GM21390 (cell line): ENCODE measurements around the gene SDK1.

Experiments
- ATAC-seq: cut with Tn5 transposase; IDR thresholded peaks from one replicate; pipeline ENCODE4 v1.9.1; 2021; ENCODE audit not compliant: unreplicated experiment

Gene SDK1

DNA sequence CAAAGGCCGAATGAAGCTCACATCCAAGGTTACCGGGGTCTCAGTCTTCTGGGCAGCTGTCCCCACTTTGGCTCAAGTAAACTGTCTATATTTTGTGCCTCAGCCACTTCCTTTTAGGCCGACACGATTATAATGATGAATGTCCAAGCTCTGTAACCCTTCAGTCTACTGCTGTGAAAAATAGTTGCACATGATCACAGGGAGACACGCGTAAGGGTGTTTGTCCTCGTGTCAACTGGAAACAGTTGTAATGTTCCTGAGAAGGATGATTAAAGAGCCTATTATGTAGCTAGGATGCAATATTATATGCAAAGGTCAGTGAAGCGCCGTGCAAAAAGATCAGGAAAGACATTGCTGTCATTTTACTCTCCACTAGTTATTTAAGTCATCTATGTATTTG lies 559.9 kb downstream of the SDK1 start:
- no peak for ATAC-seq

DNA sequence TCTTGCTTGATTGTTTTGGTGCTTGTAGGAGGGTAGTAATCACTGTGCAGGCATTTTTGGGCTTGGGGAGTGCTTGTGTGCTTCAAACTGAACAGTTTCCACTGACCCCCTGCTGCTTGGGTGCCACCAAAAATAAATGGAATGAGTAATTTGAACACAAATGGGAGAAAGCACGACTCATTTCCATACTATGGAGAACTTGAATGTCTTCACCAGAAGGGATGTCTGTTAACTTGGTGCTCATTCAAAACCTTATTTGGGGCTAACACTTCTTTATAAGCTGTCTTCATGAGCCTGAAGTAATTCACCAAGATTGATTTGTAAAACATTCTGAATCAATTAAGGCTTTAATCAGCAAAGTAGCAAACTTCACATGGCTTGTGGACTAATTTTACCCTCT lies 560.3 kb downstream of the SDK1 start:
- no peak for ATAC-seq

DNA sequence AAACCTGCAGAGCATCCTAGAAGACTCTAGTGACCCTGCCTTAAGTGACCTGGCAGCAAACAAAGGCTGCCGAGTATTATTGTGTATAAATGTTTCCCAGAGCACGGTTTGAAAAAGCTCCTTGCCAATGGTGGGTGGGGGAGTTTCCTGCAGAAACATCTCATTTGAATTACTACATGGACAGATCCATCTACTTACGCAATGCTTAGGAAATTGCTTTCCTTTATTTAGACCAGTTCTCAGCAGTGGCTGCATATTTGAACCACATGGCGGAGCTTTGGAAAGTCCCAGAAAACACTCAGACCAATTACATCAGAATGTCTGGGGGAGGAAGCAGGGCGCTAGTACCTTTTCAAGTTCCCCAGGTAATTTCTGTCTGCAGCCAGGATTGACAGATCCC lies 560.9 kb downstream of the SDK1 start:
- ATAC-seq: no peak

DNA sequence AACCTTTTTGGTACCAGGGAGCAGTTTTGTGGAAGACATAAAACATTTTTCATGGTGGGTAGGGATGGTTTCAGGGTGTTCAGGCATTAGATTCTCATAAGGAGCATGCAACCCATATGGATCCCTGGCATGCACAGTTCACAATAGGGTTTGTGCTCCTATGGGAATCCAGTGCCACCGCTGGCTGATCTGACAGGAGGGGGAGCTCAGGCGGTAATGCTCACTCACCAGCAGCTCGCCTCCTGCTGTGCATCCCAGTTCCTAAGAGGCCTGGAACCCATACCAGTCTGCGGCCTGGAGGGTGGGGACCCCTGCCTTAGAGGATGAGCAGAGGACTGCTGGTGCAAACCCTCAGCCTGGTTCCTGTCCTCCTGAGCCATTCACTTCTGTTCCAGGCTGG lies 561.7 kb downstream of the SDK1 start:
- ATAC-seq: no peak

DNA sequence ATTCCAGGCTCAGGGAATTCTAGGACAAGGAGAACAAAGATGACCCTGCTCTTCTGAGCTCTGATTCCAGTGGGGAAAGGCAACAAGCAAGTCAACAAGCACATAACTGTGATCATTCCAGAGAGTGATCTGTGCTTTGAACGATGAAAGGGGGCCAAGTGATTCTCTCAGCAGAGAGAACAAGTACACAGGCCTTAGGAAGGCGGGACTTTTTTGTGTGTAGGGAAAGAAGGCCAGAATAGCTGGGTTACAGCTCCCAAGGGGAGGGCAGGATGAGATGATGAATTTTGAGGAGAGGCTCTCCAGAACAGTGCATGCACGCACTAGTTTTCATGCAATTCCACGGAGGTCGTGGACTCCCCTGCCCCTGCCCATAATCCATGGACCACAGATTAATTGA lies 565.2 kb downstream of the SDK1 start:
- ATAC-seq: no peak

DNA sequence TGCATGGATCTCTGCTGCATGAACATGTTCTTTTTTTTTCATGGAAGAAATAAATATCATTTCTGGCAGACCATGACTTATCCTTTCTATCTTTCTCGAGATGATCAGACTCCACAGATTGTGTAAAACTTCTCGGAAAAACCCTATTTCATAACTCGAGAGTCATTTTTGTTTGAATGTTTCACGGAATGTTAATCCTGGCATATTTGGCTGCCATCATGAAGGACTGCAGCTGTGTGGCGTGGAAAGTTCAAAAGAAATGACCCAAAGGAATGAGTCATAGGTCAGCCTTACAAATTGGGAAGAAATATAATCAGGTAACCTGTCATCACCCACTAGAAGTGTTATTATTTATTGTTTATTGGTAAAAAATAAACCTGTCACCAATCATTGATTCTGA lies 566.8 kb downstream of the SDK1 start:
- ATAC-seq: no peak

DNA sequence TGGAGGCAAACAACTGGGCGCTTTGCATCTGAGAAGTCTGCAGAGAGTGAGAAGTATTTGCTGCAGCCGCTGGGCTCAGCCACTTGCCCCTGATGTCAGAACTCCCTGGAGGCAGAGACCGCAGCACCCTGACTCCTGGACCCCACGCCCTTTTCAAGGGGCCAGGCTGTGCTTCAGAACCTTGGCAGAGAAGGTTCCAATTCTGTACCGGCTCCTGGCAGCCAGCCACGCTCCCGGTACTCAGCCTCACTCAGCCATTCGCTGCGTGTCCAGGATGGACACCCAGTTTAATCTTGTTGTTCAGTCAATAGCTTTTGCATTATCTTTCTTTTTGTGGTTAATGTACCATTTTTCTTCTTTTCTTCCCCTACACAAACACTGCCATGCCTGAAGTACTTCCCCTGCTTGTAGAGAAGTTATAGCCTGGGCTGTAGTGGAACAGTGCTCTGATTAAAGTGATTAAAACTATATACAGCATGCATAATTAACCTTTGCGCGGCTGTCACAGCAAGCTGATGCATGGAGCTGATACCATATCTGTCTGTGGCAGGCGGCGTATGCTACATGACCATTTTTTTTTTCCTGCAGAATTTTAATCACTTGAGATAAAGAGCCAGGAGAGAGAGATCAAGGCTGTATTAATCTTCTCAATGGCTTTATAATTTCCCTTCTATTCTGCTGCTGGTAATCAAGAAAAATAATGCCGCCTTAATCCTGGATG lies 578.5 kb downstream of the SDK1 start:
- no peak for ATAC-seq

DNA sequence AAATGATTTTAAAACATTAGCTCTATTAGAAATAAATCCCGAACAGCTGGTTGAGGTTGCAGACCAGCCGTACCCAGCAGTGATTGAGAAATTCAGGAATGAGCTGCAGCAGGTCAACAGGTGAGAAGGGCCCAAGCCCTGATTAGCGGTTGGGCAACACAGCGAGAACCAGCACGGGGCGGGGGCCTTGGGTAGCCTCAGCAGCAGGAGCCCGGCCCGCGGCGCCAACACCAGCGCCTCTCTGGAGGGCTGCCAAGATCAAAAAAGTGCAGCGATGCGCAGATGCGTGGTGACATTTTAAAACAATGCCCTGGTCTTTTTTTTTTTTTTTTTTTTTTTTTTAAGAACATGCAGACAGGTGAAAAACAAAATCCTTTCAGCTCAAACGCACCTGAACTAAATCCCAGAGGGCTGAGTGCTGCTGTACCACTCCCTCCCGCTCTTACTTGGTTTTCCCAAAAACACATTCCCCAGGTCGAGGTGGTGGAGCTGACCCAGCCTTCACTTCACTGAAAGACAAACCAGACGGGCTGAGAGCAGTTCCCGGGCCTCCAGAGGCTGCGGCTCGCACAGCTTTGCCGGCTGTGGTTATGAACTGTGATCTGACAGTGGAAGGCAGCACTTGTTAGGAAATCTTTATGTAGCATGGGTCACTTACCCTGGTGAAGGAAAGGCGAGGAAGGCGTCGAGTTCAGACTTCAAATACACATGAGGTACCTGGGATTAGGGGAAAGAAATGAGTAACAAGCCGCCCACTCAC lies 579.4 kb downstream of the SDK1 start:
- no peak for ATAC-seq

DNA sequence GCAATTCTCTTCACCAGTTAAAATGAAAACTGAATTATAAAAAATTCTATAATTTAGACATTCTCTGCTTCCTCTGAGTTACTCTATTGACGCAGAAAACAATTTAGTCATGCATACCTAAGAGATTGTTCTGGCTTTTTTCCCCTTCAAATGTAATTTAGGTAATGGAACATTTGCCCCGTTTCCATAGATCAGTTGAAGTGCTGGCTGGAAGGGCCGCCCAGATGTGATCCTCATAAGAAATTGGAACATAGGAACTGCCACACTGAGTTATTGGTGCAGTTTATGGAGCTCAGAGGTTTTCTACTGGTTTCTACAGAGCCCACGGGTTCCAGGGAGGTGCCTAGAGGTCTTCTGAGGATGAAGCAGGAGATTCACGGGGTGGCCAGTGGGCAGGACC lies 581.7 kb downstream of the SDK1 start:
- no peak for ATAC-seq

DNA sequence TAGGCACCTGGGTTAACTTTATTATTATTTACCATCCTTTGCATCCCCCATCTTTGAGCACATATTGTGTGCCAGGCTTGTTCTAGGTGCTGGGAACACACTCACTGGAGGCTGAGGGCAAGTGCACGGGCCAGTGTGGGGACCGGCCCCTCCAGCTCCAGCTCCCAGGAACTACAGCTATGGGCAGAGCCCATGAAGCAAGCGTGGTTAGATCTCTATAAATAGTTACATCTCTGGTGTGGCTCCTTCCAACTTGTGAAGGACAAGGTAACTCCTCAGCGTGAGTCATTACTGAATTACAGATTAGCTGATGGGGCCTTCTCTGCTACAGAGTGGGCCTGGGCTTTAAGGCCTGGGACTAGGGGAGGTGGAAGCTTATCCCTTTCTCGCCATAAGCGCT lies 583.5 kb downstream of the SDK1 start:
- ATAC-seq: no peak

DNA sequence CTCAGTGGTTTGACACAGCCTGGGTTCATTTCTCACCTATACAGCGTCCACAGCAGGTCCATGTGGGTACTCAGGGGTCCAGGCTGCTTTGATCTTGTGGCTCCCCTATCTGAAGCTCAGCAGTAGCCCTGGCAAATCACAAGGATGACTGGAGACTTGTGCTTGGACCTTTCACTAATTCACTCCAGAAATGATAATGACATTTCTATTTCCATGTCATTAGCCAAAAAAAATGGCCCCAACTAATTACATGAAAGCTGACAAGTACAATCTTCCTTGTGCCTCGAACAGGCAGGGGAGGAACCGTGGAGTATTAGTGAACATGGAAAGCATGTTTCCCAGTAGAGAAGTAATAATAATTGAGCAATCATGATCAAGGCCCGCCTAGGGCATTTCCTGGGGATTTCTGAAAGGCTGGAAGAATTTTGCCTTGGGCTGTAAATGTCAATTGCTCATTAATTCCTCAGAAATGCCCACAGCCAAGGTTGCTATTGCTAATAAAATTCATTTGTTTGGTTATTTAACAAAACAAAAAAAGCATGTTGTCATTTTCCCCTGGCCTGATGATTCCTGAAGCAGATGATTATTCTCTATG lies 586.1 kb downstream of the SDK1 start:
- no peak for ATAC-seq

DNA sequence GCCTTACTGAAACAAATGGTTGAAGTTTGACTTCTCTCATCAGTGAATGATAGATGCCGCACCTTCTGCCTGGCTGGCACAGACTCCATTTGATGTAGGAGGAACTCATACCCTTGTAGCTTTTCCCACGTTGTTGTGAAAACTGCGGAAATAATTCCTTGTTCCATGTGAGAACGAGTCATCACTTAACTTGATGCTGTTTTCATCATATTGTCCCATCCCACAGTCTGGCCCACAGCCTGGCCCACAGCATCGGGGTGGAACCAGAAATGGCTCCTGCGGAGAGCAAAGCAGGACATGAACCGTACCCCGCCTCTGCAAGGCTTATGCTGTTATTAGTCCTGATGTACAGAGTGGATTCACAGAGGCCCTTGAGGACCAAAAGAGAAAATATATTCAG lies 587.0 kb downstream of the SDK1 start:
- no peak for ATAC-seq

DNA sequence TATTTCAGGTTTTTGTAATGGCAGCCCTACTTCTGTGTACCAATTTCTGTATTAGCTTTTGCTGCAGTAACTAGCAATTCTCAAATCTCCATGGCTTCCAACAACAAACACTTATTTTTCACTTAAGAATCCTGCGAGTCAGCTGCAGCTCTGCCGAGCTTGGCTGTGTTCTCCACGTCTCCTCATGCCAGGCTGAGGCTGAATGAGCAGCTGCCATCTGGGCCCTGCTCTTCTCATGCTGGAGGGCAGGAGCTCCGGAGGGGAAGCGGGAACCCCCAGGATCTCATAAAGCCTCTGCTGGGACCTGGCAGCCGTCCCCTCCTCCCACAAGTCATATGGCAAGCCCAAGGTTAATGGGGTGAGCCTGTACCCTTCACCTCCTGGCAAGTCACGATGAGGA lies 591.1 kb downstream of the SDK1 start:
- ATAC-seq: no peak

DNA sequence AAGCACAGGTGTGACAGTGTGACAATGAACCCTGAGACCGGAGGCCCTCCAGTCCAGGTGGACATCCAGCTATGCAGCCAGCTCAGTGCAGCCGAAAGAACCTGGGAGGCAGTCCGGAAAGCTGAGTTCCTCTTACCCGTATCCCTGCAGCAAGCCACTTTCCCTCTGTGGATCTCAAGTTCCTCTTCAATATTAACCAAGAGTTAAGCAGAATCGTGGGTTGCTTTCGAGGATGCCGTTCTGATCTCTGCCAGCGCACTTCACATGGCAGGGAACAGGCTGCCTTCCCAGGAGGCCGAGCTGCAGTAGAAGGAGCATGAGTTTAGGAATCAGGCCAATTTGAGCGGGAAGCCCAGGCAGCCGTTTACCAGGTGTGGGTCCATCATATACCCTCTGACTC lies 591.6 kb downstream of the SDK1 start:
- ATAC-seq: no peak

DNA sequence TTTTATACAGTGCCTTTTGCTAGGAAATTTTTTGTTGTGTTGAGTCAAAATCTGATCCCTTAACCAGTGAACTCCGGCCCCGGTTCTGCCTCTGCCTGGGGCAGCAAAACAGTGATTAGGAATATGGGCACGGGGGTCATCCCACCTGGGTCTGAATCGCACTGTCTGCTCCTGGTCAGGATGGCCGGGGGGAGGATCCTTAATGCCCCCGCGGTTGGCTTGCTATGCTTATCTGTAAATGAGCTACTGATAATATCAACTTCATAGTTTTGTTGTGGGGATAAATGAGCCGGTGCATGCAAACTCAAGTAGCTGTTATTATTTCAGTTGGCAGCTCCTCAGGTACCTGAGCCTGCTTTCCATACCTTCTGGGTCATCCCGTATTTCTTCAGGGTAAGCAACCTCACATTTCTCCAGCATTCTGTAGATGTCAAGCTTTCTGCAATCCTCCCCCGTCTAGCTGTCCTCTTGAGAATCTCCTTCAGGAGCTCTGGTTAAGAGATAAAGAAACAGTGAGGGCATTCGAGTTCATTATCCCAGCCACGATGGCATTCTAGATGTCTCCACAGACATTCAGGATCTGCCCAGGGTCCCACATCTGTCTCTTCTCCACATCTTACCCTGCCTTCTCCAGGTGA lies 592.2 kb downstream of the SDK1 start:
- ATAC-seq: no peak

DNA sequence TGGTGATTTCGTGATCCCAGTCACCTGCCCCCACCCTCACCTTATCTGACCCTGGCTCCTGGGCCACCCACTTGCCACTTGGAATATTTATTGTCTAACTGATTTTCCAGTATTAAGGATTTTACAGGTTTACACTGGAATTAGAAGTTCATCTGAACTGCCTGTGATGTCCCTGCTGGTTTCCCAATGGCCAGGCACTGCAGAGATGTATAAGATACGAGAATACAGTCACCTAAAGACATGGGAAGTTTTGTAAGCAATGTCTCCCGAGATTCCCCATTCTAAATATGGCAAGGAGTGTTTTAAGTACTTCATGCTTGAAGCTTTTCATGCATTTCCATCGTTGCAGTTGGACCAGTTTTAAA lies 592.7 kb downstream of the SDK1 start:
- no peak for ATAC-seq

DNA sequence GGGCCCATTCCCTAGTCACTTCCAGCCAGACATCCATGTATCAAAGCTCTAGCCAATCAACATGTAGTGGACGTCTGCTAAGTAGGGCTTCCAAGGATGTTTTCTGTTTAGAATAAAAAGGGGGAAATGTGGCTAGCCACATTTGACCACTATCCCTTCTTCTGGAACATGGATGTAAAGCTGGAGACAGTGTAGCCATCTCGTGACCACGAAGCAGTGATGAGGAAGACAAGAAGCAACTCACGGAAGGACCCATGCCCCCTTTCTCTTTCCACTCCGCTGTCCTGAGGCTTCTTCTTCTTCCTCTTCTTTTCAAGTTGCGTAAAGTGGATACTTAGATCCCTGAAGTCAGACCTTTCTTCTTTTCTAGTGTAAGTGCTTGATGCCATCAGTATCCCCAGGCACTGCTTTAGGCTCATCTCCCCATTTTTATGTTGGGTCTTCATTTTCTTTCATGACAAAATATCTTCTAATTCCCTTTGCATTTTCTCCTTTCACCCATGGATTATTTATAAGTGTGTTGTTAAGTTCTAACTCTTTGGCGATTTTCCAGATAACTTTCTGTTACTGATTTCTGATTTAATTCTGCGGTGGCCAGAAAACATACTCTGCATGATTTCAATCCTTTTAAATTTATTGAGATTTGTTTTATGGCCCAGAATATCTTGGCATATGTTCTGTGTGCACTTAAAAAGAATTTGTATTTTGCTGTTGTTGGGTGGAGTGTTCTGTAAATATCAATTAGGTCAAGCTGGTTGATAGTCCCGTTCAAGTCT lies 594.5 kb downstream of the SDK1 start:
- ATAC-seq: no peak

DNA sequence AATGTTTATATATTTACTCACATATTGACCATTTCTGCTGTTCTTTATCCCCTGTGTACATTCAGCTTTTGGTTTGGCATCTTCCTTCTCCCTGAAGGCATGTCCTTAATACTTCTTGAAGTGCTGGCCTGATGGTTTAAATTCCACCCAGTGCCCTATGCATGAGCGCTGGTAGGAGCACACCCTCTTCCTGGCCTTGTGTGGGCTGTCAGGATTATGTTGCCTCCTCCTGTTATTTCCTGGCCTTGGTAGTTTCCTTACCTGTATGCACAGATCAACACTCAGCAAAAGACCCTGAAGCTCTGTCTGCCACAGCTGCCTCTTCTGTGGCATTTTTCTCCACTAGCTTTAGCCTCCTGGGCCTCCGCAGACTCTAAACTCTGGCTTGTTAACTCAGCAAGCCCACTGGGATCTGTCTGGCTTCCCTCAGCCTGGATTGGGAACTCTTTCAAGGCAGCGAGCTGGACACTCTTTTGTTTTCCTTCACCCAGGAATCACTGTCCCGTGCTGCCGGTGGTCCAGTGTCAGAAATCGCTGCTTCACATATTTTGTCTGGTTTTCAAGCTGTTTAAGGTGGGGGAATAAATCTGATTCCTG lies 595.2 kb downstream of the SDK1 start:
- ATAC-seq: no peak

DNA sequence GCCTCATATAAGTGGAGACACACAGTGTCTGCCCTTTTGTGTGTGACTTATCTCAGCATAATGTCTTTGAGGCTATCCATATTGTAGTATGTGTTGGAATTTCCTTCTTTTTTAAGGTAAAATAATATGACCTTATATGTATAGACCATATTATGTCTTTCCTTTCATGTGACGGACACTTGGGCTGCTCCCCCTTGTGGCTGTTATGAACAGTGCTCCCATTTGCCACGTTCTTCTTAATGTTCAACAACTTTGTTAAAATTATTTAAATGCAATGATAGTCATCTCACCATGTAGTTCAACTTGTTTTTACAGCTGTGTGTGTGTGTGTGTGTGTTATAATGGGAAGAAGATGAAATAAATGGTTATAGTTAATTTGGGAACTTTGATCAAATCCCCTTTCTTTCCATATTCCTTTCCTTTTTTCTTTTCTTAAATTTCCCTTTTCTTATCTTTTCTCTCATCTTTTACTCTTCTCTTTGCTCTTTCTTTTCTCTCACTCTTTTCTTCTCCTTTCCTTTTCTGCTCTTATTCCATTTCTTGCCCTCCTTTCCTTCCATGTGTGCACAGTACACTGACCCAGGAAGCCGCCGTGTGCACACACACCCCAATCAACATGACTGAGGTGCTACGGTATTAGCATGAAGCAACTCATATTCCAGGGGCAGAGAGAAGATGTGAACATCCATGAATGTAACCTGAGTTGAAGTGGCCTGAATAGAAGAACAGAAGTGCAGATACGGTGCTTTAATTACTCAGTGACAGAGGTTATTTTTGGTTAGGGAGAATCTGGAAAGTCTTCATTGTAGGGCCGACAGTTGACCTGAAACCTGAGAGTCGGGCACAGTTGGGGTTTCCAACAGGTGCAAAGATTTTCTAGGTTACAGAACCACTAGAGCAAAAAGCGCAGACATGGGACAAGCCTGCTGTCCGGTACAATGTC lies 596.6 kb downstream of the SDK1 start:
- no peak for ATAC-seq

DNA sequence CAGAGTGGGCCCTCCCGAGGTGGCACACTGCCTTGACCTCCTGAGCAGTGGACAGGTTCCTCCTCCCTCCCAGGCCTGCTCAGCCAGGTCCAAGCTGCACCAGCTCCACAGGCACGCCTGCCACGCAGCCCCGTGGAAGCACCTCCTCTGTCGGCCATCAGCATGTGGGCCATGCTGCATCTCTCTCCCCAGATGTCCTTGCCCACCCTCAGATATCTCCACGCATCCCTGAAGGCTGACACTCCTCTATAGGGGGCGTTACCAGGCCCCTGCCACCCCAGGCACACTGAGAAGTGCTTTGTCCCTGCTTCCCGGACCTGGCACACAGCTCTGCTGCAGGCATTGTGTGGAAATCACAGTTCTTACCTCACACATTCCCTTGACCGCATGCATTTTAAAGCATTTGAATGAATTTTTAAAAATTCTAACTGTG lies 598.5 kb downstream of the SDK1 start:
- ATAC-seq: no peak
